HCT116 (cell line): Measurements from ENCODE around the gene ENTPD8. TPM values are rescaled to one million over a fixed set of nuclear protein-coding genes. Genes with fewer than 3 reads are reported as not detected.

Experiments used
- ATAC-seq: fragments of 200-7000 bp; cut with Tn5 transposase; 2 replicates; pipeline ENCODE4 v1.9.1; 2020; ENCODE audit warnings: mild to moderate bottlenecking, moderate library complexity
- BruUV-seq: library from RNA; stranded (reverse); fragments of 400-500 nt; replicated peaks from 2 replicates; lab custom pipeline; 2021; lab: Mats Ljungman, UMichigan
- CTCF ChIA-PET: fragments of 300-600 bp; sonication (Branson Sonifier 250); formaldehyde crosslinking; loops from one replicate; lab custom pipeline; 2021; ENCODE audit warnings: antibody characterized with exemption; lab: Charles Lee
- POLR2A ChIA-PET: fragments of 300-600, 350-600 bp; sonication (Branson Sonifier 250); formaldehyde crosslinking; loops from one replicate; lab custom pipeline; 2021; ENCODE audit warnings: antibody characterized with exemption; lab: Charles Lee
- RAD21 ChIA-PET, 2 experiments: fragments of 300-600 bp; sonication (Branson Sonifier 250); formaldehyde crosslinking; loops; one replicate each; lab custom pipeline; 2023; ENCODE audit warnings: low total read pairs in 2 of 2; ENCODE audit not compliant: uncharacterized antibody in 2 of 2, unreplicated experiment in 2 of 2, low non-redundant PET in 1 of 2; lab: Charles Lee
- DNase-seq: peaks from one replicate; pipeline ENCODE4 v3.0.0-alpha.2; 2010; ENCODE audit warnings: low read depth, low spot score
- H2AFZ ChIP-seq: fragments of 200-600 bp; shearing (Covaris generic), sonication (generic); 2 replicates; pipeline ENCODE4 v1.6.1; 2017; ENCODE audit warnings: low read depth, mixed run types, mixed read lengths, antibody characterized with exemption, low read length; ENCODE audit not compliant: poor library complexity, severe bottlenecking
- H3K27ac ChIP-seq: 2 replicates; pipeline ENCODE4 v1.5.1; 2012; ENCODE audit warnings: low read depth, low read length
- H3K27me3 ChIP-seq: fragments of 200-600 bp; sonication (generic); 2 replicates; pipeline ENCODE4 v1.6.1; 2016; ENCODE audit warnings: mixed run types, low read length, mixed read lengths; ENCODE audit not compliant: insufficient read depth
- H3K36me3 ChIP-seq, 2 experiments: fragments of 200-500 bp in 1 of 2; fragments of 200-600 bp in 1 of 2; sonication (Bioruptor generic) in 1 of 2; sonication (generic) in 1 of 2; 2 replicates each; pipeline versions ENCODE4 v1.5.1 to v1.6.1; 2014 to 2016; ENCODE audit warnings: low read length in 2 of 2, inconsistent platforms in 1 of 2, mixed read lengths in 1 of 2, mixed run types in 1 of 2; ENCODE audit not compliant: insufficient read depth in 2 of 2, control insufficient read depth in 1 of 2
- H3K4me1 ChIP-seq, 2 experiments: fragments of 200-600 bp in 1 of 2; sonication (generic) in 1 of 2; 2 replicates each; pipeline versions ENCODE4 v1.5.1 to v1.6.1; 2012 to 2017; ENCODE audit warnings: low read length in 2 of 2, inconsistent platforms in 1 of 2, mild to moderate bottlenecking in 1 of 2, mixed read lengths in 1 of 2, mixed run types in 1 of 2, moderate library complexity in 1 of 2; ENCODE audit not compliant: insufficient read depth in 2 of 2, control insufficient read depth in 1 of 2
- H3K4me2 ChIP-seq: fragments of 200-600 bp; sonication (generic); 2 replicates; pipeline ENCODE4 v1.6.1; 2017; ENCODE audit warnings: mixed run types, low read length, mixed read lengths
- H3K4me3 ChIP-seq, 2 experiments: fragments of 200-600 bp in 1 of 2; sonication (generic) in 1 of 2; replicated peaks in 1 of 2; 2 replicates each; pipeline ENCODE4 v1.5.1; 2011 to 2016; ENCODE audit warnings: low read length in 2 of 2, control low read depth in 1 of 2, low read depth in 1 of 2, mild to moderate bottlenecking in 1 of 2, mixed read lengths in 1 of 2, mixed run types in 1 of 2
- H3K79me2 ChIP-seq: fragments of 200-600 bp; sonication (generic); 2 replicates; pipeline ENCODE4 v1.6.1; 2017; ENCODE audit warnings: mild to moderate bottlenecking, mixed run types, low read length, moderate library complexity, mixed read lengths; ENCODE audit not compliant: insufficient read depth
- H3K9ac ChIP-seq: fragments of 200-600 bp; sonication (generic); 2 replicates; pipeline ENCODE4 v1.6.1; 2016; ENCODE audit warnings: low read length, mixed read lengths
- H3K9me2 ChIP-seq: fragments of 200-600 bp; sonication (generic), shearing (Covaris generic); 2 replicates; pipeline ENCODE4 v1.6.1; 2017; ENCODE audit warnings: mixed run types, mild to moderate bottlenecking, moderate library complexity; ENCODE audit not compliant: insufficient read depth
- H3K9me3 ChIP-seq, 2 experiments: fragments of 200-500 bp in 1 of 2; fragments of 200-600 bp in 1 of 2; sonication (Bioruptor generic) in 1 of 2; sonication (generic) in 1 of 2; 2 replicates each; pipeline ENCODE4 v1.6.1; 2014 to 2017; ENCODE audit warnings: low read length in 2 of 2, mixed read lengths in 2 of 2, inconsistent platforms in 1 of 2, low read depth in 1 of 2, mild to moderate bottlenecking in 1 of 2, mixed run types in 1 of 2, moderate library complexity in 1 of 2; ENCODE audit not compliant: control insufficient read depth in 1 of 2, insufficient read depth in 1 of 2
- H4K20me1 ChIP-seq: fragments of 200-600 bp; sonication (generic), shearing (Covaris generic); 2 replicates; pipeline ENCODE4 v1.6.1; 2017; ENCODE audit warnings: mixed run types, mild to moderate bottlenecking, moderate library complexity; ENCODE audit not compliant: insufficient read depth
- CBX3 ChIP-seq: IDR thresholded peaks from 2 replicates; pipeline ENCODE4 v1.6.1; 2012; ENCODE audit warnings: low read depth
- CTCF ChIP-seq, 3 experiments: fragments of 200-600 bp in 1 of 3; sonication (generic) in 1 of 3; IDR thresholded peaks in 2 of 3; conservative IDR thresholded peaks in 1 of 3; 2 replicates each; pipeline ENCODE4 v1.5.1; 2012 to 2017; ENCODE audit warnings: low read depth in 2 of 3, low read length in 2 of 3, antibody characterized with exemption in 1 of 3, borderline replicate concordance in 1 of 3, control low read depth in 1 of 3, mild to moderate bottlenecking in 1 of 3, mixed read lengths in 1 of 3, mixed run types in 1 of 3, moderate library complexity in 1 of 3; ENCODE audit not compliant: insufficient read depth in 1 of 3
- EGR1 ChIP-seq: IDR thresholded peaks from 2 replicates; pipeline ENCODE4 v1.6.1; 2012; ENCODE audit warnings: low read depth
- MAX ChIP-seq: IDR thresholded peaks from 2 replicates; pipeline ENCODE4 v1.6.1; 2012
- REST ChIP-seq: IDR thresholded peaks from 2 replicates; pipeline ENCODE4 v1.6.1; 2012; ENCODE audit warnings: low read depth
- SP1 ChIP-seq: IDR thresholded peaks from 2 replicates; pipeline ENCODE4 v1.6.1; 2012; ENCODE audit warnings: low read depth
- ZFX ChIP-seq: fragments of 450-650 bp; IDR thresholded peaks from 2 replicates; pipeline ENCODE4 v1.6.1; 2017
- ZNF274 ChIP-seq: fragments of 200-500 bp; sonication (Bioruptor generic); IDR thresholded peaks from 2 replicates; pipeline ENCODE4 v1.6.1; 2014; ENCODE audit warnings: mild to moderate bottlenecking, low read depth, low read length, inconsistent platforms
- intact Hi-C: fragments of 100-400 bp; cut with micrococcal nuclease; formaldehyde crosslinking; loops from 2 replicates; pipeline ENCODE4 v1.10.0; 2022
- total RNA-seq: library from RNA; stranded (reverse); gene quantifications from one replicate; pipeline ENCODE4 v1.2.1, GENCODE V29; 2021; ENCODE audit not compliant: unreplicated experiment

ENTPD8 gene
- total RNA-seq, 1 experiment from 2014 or later, result 1.7 TPM

GRCh38 chr9:137406876-137407589 is 34.1 kb downstream of the ENTPD8 start:
- Histone ChIP-seq H3K79me2 (peaks cover 7% of the 10 kb centered on the region; the same call in 1 of the 2 replicates), H2AFZ (no peak overlapping the region), H3K9me2 (no peaks in the 10 kb centered on the region), H3K9me3 (no peaks in the 10 kb centered on the region), H3K27ac (no peak overlapping the region; the same call in 1 of the 2 replicates), H3K4me2 (peak overlapping the region; percentile 82), H4K20me1 (no peaks in the 10 kb centered on the region), H3K4me3 (peak overlapping the region; percentile 26 to 51), H3K27me3 (no peaks in the 10 kb centered on the region), H3K36me3 (no peaks in the 10 kb centered on the region), H3K9ac (peak overlapping the region; percentile 60), H3K4me1 (peaks cover 26 to 50% of the 10 kb centered on the region in 2 experiments)
- POLR2A ChIA-PET, result no interaction called here
- RAD21 ChIA-PET, result no interaction called here
- CTCF ChIA-PET, result interaction anchor here (1.0 kb wide), 1 partner anchor 17 kb away, joined by 3 read pairs; no protein-coding TSS in a partner anchor
- ATAC-seq (peak; percentile 79), DNase-seq (no peak)
- BruUV-seq, result no TSS peak
- TF ChIP-seq SP1 (no peak), EGR1 (no peak), CBX3 (no peak), MAX (no peak), ZNF274 (no peak), REST (no peak), ZFX (peak; percentile 59; the same call in 1 of the 2 replicates), CTCF (IDR thresholded peaks at IDR 0.05 in 2 of 3, conservative IDR thresholded peaks at IDR 0.05 in 1 of 3; ENCODE audit: borderline replicate concordance in 1 of 3, insufficient read depth in 1 of 3, low read depth in 2 of 3, low read length in 2 of 3) (peak in 2 of 3 experiments; percentile 58 to 81; a peak in 4 of 6 replicates)
- intact Hi-C loops, result loop anchor here (2.0 kb wide), 2 partner anchors 106 to 120 kb away; no protein-coding TSS in a partner anchor
